DLD1 (cell line): Measurements from ENCODE around the gene C2orf92.

Experiments used
- in situ Hi-C: cut with HindIII; loops from 2 replicates; pipeline ENCODE4 v1.10.0; 2017; ENCODE audit warnings: low sequenced_read_pairs

The C2orf92 gene

GRCh38 chr2:97726261-97727064 lies 57.0 kb downstream of the C2orf92 start:
- in situ Hi-C loops = no loop called here

GRCh38 chr2:97727296-97727695 lies 57.8 kb downstream of the C2orf92 start:
- in situ Hi-C loops = no loop called here

- in situ Hi-C loops = no loop called here
Measured at GRCh38 chr2:97728091-97728731, 58.7 kb downstream of the C2orf92 start.

- in situ Hi-C loops = no loop called here
Measured at GRCh38 chr2:97730245-97730644, 60.7 kb downstream of the C2orf92 start.

GRCh38 chr2:97731274-97732020 lies 61.9 kb downstream of the C2orf92 start:
- in situ Hi-C loops = no loop called here

- in situ Hi-C loops = no loop called here
Measured at GRCh38 chr2:97732436-97733340, 63.2 kb downstream of the C2orf92 start.

- in situ Hi-C loops = no loop called here
Measured at GRCh38 chr2:97733341-97734035, 64.0 kb downstream of the C2orf92 start.

GRCh38 chr2:97734061-97735051 lies 64.8 kb downstream of the C2orf92 start:
- in situ Hi-C loops = no loop called here

- in situ Hi-C loops = no loop called here
Measured at GRCh38 chr2:97735161-97735561, 65.6 kb downstream of the C2orf92 start.

GRCh38 chr2:97736185-97736584 lies 66.7 kb downstream of the C2orf92 start:
- in situ Hi-C loops = no loop called here

GRCh38 chr2:97736608-97737330 lies 67.3 kb downstream of the C2orf92 start:
- in situ Hi-C loops = no loop called here

GRCh38 chr2:97737421-97738178 lies 68.1 kb downstream of the C2orf92 start:
- in situ Hi-C loops = no loop called here

- in situ Hi-C loops = no loop called here
Measured at GRCh38 chr2:97738179-97739019, 68.9 kb downstream of the C2orf92 start.

- in situ Hi-C loops = no loop called here
Measured at GRCh38 chr2:97739020-97739892, 69.7 kb downstream of the C2orf92 start.

GRCh38 chr2:97739893-97740245 lies 70.4 kb downstream of the C2orf92 start:
- in situ Hi-C loops = no loop called here
